GM06990 (cell line): ENCODE results near the gene ZNF594.
A peak's percentile ranks its signal among the peaks of the same experiment; 100 is the strongest.
"Not testable (repeated sequence)": the region's sequence is repeated elsewhere in the genome, so short reads cannot be mapped to it uniquely, and the experiment has no call there.

Experiments used
- DNase-seq: peaks from one replicate; pipeline ENCODE4 v3.0.0-alpha.2; 2011; ENCODE audit not compliant: insufficient read length; ENCODE audit errors: extremely low read depth
- H3K27me3 ChIP-seq: replicated peaks from 2 replicates; pipeline ENCODE4 v1.6.0; 2011; ENCODE audit warnings: low read length; ENCODE audit not compliant: control insufficient read depth, insufficient read depth
- H3K36me3 ChIP-seq: 2 replicates; pipeline ENCODE4 v1.5.1; 2011; ENCODE audit warnings: low read length; ENCODE audit not compliant: control insufficient read depth, insufficient read depth
- H3K4me3 ChIP-seq: replicated peaks from 2 replicates; pipeline ENCODE4 v1.5.1; 2011; ENCODE audit warnings: low read depth, mild to moderate bottlenecking, control low read depth, low read length
- TF ChIP-seq, protein P1 (sequence below): IDR thresholded peaks from 2 replicates; pipeline ENCODE4 v1.5.1; 2011; ENCODE audit warnings: low read length, control low read depth, mild to moderate bottlenecking, inconsistent platforms; ENCODE audit not compliant: insufficient read depth, poor library complexity, severe bottlenecking

ZNF594 gene

DNA sequence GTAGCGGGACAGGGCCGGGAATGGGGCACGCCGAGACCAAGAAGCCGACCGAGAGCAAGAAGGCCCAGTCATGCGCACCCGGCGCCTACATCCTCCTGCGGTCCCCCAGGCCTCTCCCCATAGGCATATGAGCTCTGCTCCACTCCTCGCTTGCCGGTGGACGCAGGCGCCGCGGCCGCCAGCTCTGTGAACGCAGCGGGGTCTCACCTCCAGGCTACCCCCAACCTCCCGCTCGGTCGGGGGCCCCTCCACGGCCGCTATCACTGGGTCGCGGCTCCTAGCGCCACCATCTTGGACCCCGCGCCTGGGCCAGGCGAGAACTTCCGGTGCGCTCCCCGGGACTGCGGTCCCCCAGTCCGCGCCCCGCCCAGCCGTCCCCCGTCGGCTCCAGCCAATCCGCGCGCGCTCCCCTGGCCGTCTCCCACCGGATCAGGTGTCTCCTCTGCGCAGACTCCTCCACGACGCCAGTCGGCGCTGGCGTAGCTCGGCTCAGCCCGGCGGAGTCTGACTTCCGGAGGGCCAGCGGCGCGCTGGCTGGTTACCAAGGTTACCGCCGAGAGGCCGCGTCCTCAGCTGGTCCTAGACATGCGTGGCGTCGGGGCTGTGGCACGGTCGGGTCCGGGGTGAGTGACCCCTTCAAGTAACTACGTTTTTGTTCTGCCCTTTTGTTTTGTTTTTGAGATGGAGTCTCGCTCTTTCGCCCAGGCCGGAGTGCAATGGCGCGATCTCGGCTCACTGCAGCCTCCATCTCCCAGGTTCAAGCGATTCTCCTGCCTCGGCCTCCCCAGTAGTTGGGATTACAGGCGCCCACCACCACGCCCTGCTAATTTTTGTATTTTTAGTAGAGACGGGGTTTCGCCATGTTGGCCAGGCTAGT lies at the start of gene ZNF594:
TSS of gene ZNF594 (minus strand) at position 328 of the 877 bp plus-strand sequence. CDS start 7,612 bp downstream, outside the sequence.
- H3K27me3 ChIP-seq: no peaks in the 10 kb centered on the region
- TF ChIP-seq, protein P1, sequence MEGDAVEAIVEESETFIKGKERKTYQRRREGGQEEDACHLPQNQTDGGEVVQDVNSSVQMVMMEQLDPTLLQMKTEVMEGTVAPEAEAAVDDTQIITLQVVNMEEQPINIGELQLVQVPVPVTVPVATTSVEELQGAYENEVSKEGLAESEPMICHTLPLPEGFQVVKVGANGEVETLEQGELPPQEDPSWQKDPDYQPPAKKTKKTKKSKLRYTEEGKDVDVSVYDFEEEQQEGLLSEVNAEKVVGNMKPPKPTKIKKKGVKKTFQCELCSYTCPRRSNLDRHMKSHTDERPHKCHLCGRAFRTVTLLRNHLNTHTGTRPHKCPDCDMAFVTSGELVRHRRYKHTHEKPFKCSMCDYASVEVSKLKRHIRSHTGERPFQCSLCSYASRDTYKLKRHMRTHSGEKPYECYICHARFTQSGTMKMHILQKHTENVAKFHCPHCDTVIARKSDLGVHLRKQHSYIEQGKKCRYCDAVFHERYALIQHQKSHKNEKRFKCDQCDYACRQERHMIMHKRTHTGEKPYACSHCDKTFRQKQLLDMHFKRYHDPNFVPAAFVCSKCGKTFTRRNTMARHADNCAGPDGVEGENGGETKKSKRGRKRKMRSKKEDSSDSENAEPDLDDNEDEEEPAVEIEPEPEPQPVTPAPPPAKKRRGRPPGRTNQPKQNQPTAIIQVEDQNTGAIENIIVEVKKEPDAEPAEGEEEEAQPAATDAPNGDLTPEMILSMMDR: peak; percentile 84
- H3K36me3 ChIP-seq: peaks cover 3% of the 10 kb centered on the region
- DNase-seq: peak; percentile 99
- peak within 1 kb of the TSS; percentile 97 for H3K4me3 ChIP-seq

- not testable (repeated sequence) for DNase-seq, H3K4me3 ChIP-seq, H3K27me3 ChIP-seq, H3K36me3 ChIP-seq
These were observed 48.1 kb upstream of the ZNF594 start for GRCh38 chr17:5239769-5240168.

- DNase-seq: no peak
- no peak overlapping the region for H3K4me3 ChIP-seq
- TF ChIP-seq, protein P1: no peak
- no peaks in the 10 kb centered on the region for H3K27me3 ChIP-seq
- H3K36me3 ChIP-seq: no peaks in the 10 kb centered on the region
These were observed 46.7 kb upstream of the ZNF594 start for GRCh38 chr17:5238333-5238732.

DNA sequence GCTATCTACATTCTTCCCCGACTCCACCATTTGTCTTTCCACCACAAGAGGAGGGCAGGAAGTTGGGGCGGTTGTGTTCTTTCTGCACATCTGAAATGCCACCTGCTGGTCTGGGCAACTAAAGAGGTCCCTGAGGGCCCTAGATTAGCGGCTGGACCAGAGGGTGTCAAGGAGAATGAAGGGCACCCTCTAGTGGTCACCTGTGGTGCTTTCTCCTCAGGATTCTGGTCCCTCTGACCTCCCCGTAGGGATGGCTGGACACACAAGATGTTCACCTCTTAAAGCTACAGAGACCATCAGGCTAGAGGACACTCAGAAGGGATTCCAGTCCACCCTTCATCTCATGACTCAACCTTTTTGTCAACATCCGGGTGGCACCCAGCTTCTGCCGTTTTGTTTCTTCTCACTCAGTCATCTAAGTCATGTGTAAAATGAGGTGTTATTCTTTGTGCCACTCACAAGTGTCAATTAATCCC lies 45.9 kb upstream of the ZNF594 start:
- TF ChIP-seq, protein P1: peak; percentile 88
- Histone ChIP-seq H3K4me3 (no peak overlapping the region), H3K36me3 (no peaks in the 10 kb centered on the region), H3K27me3 (no peaks in the 10 kb centered on the region)
- DNase-seq: peak; percentile 78

DNA sequence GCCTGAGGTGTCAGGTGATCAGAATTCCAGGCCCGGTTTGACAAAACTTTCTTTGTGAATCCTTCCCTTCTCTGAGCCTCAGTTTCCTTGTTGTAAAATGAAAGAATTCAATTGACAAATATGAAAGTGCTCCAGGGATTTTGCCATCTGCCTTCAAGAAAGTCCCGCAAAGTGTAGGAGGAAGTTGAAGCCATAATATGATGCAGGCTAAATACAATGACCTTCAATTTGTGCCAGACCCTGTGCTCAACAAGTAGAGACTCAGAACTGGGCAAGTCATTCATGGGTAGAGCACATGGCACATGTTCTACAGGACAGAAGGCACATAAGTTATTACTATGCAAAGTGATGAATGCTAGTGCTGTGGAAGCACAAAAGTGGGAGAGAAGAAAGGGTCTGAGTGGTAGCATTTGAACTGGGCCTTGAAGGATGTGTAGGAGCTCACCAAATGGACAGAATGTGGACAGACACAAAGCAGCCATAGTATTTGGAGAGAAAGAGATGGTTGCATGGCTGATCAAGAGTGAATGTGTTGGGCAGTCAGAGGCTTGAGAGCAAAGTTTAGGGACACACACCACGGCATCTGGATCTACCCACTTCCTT lies 45.4 kb upstream of the ZNF594 start:
- H3K4me3 ChIP-seq: no peak overlapping the region
- no peak for DNase-seq
- TF ChIP-seq, protein P1: no peak

More for the DNA sequence above, 45.4 kb upstream of the ZNF594 start:
- Histone ChIP-seq H3K36me3 (peaks cover under 1% of the 10 kb centered on the region; the same call in 1 of the 2 replicates), H3K27me3 (no peaks in the 10 kb centered on the region)
